Right lung (tissue), 5 donors: Measurements from ENCODE around the gene AK9. TPM values are rescaled to one million over a fixed set of nuclear protein-coding genes. Genes with fewer than 3 reads are reported as not detected.

Experiments
- DNase-seq, 2 donors: peaks; one replicate each; pipeline ENCODE4 v3.0.0-alpha.2; 2013
- polyA plus RNA-seq, 5 donors: library from polyadenylated mRNA; unstranded; fragments of 120-200 nt; gene quantifications; one replicate each; pipeline versions ENCODE4 v1.2.1 to v1.2.3, GENCODE V29; 2013; ENCODE audit warnings: inconsistent platforms in 1 of 5, low replicate concordance in 1 of 5; ENCODE audit not compliant: insufficient read length in 5 of 5, insufficient read depth in 1 of 5

The AK9 gene
- polyA plus RNA-seq, 5 donors: 11.5 to 18.0 (median 16.1) TPM

- DNase-seq: no peak
Observed at GRCh38 chr6:109701221-109701620, 10.2 kb upstream of the AK9 start.

- DNase-seq: no peak
Observed at GRCh38 chr6:109696355-109696754, 5.4 kb upstream of the AK9 start.

- DNase-seq: no peak
Observed at GRCh38 chr6:109695468-109695867, 4.5 kb upstream of the AK9 start.

GRCh38 chr6:109693111-109693510, 2.1 kb upstream of the AK9 start:
- DNase-seq: no peak

GRCh38 chr6:109690373-109690736, 647 bp downstream of the AK9 start:
- DNase-seq: peak; percentile 39 to 47

GRCh38 chr6:109687271-109687761, 3.7 kb downstream of the AK9 start:
- no peak for DNase-seq

GRCh38 chr6:109686566-109687265, 4.3 kb downstream of the AK9 start:
- no peak for DNase-seq

- DNase-seq: peak in 1 of 2 donors; percentile 10
Observed at GRCh38 chr6:109678661-109679505, 12.1 kb downstream of the AK9 start.

- no peak for DNase-seq
Observed at GRCh38 chr6:109678240-109678639, 12.8 kb downstream of the AK9 start.

- DNase-seq: no peak
Observed at GRCh38 chr6:109676724-109677123, 14.3 kb downstream of the AK9 start.

- no peak for DNase-seq
Observed at GRCh38 chr6:109672839-109673238, 18.2 kb downstream of the AK9 start.

- DNase-seq: no peak
Observed at GRCh38 chr6:109672175-109672574, 18.8 kb downstream of the AK9 start.

GRCh38 chr6:109671733-109672132, 19.3 kb downstream of the AK9 start:
- no peak for DNase-seq

GRCh38 chr6:109669811-109670210, 21.2 kb downstream of the AK9 start:
- no peak for DNase-seq

- DNase-seq: no peak
Observed at GRCh38 chr6:109662192-109662591, 28.8 kb downstream of the AK9 start.

GRCh38 chr6:109660526-109661320, 30.3 kb downstream of the AK9 start:
- no peak for DNase-seq

- no peak for DNase-seq
Observed at GRCh38 chr6:109655761-109656262, 35.2 kb downstream of the AK9 start.

GRCh38 chr6:109653264-109653663, 37.7 kb downstream of the AK9 start:
- no peak for DNase-seq

- DNase-seq: no peak
Observed at GRCh38 chr6:109644131-109644530, 46.9 kb downstream of the AK9 start.

GRCh38 chr6:109632405-109632804, 58.6 kb downstream of the AK9 start:
- no peak for DNase-seq

- no peak for DNase-seq
Observed at GRCh38 chr6:109631403-109631802, 59.6 kb downstream of the AK9 start.
